Measurements from ENCODE around the gene KCNK10. TPM values are rescaled to one million over a fixed set of nuclear protein-coding genes. Genes with fewer than 3 reads are reported as not detected.
"Not testable (repeated sequence)": the region's sequence is repeated elsewhere in the genome, so short reads cannot be mapped to it uniquely, and the experiment has no call there.

Gene KCNK10
- total and polyA plus RNA-seq, 2 experiments from 2014 or later = not detected

DNA sequence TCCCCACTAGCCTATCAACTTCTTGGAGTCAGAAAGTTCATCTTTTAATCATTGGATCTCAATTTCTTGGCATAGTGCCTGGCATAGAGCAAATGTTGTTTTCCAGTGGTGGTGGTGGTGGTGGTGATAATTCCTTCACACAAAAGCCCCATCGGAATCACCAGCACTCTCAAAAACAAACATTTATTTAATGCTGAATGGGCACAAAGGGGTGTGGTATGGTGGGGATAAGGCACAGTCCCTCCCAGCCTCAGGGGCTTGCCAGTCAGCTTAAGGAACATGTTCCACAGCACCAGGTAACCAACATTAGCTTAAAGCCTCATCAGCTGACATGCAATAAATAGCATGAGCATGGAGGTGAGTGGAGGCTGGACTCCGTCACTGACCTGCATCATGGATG is 56.6 kb downstream of the KCNK10 start:
- Histone ChIP-seq H3K27me3 (replicated peaks; ENCODE audit: insufficient read depth) (no peaks in the 10 kb centered on the region), H3K9ac (no peak overlapping the region), H3K36me3 (ENCODE audit: low read depth) (no peaks in the 10 kb centered on the region), H4K20me1 (ENCODE audit: insufficient read depth) (no peaks in the 10 kb centered on the region), H3K9me3 (ENCODE audit: low read depth) (no peaks in the 10 kb centered on the region), H3K27ac (no peak overlapping the region), H3K79me2 (ENCODE audit: insufficient read depth) (no peaks in the 10 kb centered on the region), H2AFZ (no peak overlapping the region), H3K4me2 (ENCODE audit: unreplicated experiment) (no peak overlapping the region), H3K9me2 (ENCODE audit: insufficient read depth) (no peaks in the 10 kb centered on the region), H3K4me1 (ENCODE audit: insufficient read depth) (no peaks in the 10 kb centered on the region), H3K4me3 (no peak overlapping the region), H3F3A (ENCODE audit: insufficient read depth) (no peaks in the 10 kb centered on the region)
- in situ Hi-C loops (cut with MboI) = no loop called here
- no peak for TF ChIP-seq EZH2phosphoT487 (IDR thresholded peaks at IDR 0.05; ENCODE audit: insufficient read depth, low read depth)
- TF ChIP-seq EZH2 (IDR thresholded peaks at IDR 0.05; ENCODE audit: insufficient read depth, poor library complexity, severe bottlenecking) = no peak
- 40 to 60% methylated on average over 2 of the region's 2 CpGs for WGBS, 2 experiments (ENCODE audit: low coverage in 1 of 2, low lambda C conversion rate in 2 of 2, missing lambda C conversion rate in 2 of 2)
- DNase-seq = no peak

DNA sequence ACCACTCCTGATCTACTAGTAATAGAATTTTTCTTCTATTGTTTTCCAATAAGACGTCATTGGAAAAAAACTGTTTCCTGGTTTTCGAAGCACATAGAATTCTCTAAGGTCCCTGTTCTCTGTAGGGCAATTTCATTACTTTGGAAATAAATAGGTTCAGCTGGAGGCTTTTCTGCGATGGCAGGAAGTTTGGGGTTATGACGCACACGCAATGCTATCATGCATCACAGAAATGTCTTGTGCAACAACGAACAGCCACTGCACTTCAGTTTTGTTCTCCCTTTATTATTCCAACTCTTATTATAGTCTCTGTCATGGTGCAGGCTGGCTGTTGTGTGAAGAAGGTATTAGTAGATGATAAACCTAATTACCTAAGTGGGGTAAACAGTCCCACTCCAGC is 59.0 kb downstream of the KCNK10 start:
- H3F3A ChIP-seq (ENCODE audit: insufficient read depth) = no peaks in the 10 kb centered on the region
- H3K4me2 ChIP-seq (ENCODE audit: unreplicated experiment) = no peak overlapping the region
- no peak overlapping the region for H2AFZ ChIP-seq
- no peaks in the 10 kb centered on the region for H3K4me1 ChIP-seq (ENCODE audit: insufficient read depth)
- in situ Hi-C loops (cut with MboI) = no loop called here
- H3K27me3 ChIP-seq (replicated peaks; ENCODE audit: insufficient read depth) = no peaks in the 10 kb centered on the region
- H3K36me3 ChIP-seq (ENCODE audit: low read depth) = no peaks in the 10 kb centered on the region
- no peaks in the 10 kb centered on the region for H4K20me1 ChIP-seq (ENCODE audit: insufficient read depth)
- TF ChIP-seq EZH2 (IDR thresholded peaks at IDR 0.05; ENCODE audit: insufficient read depth, poor library complexity, severe bottlenecking) (no peak), EZH2phosphoT487 (IDR thresholded peaks at IDR 0.05; ENCODE audit: insufficient read depth, low read depth) (no peak)
- H3K9me2 ChIP-seq (ENCODE audit: insufficient read depth) = no peaks in the 10 kb centered on the region
- 49 to 53% methylated on average over 6 of the region's 6 CpGs for WGBS, 2 experiments (ENCODE audit: low coverage in 1 of 2, low lambda C conversion rate in 2 of 2, missing lambda C conversion rate in 2 of 2)
- no peaks in the 10 kb centered on the region for H3K9me3 ChIP-seq (ENCODE audit: low read depth)
- no peaks in the 10 kb centered on the region for H3K79me2 ChIP-seq (ENCODE audit: insufficient read depth)
- H3K4me3 ChIP-seq = no peak overlapping the region
- H3K9ac ChIP-seq = no peak overlapping the region
- no peak for DNase-seq
- H3K27ac ChIP-seq = no peak overlapping the region

DNA sequence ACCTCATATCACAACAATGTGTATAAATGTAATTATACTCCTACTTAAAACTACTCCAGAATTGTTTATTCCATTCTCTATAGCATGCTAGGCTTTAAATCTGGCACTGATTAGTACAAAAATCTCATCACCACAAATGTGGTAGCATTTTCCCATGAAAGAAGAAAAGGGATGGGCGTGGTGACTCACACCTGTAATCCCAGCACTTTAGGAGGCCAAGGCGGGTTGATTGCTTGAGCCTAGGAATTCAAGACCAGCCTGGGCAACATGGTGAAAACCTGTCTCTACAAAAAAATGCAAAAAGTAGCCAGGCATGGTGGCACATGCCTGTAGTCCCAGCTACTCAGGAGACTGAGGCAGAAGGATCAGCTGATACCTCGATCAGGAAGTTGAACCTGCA is 61.8 kb downstream of the KCNK10 start:
- WGBS, 2 experiments (ENCODE audit: low coverage in 1 of 2, low lambda C conversion rate in 2 of 2, missing lambda C conversion rate in 2 of 2) = 28 to 32% methylated on average over 3 of the region's 3 CpGs
- in situ Hi-C loops (cut with MboI); H3K9me2 ChIP-seq (ENCODE audit: insufficient read depth); H3K9me3 ChIP-seq (ENCODE audit: low read depth); DNase-seq; H3K4me2 ChIP-seq (ENCODE audit: unreplicated experiment); H3K9ac ChIP-seq; H3K36me3 ChIP-seq (ENCODE audit: low read depth); H4K20me1 ChIP-seq (ENCODE audit: insufficient read depth); H3K27me3 ChIP-seq (replicated peaks; ENCODE audit: insufficient read depth); H2AFZ ChIP-seq; H3K79me2 ChIP-seq (ENCODE audit: insufficient read depth); H3K4me1 ChIP-seq (ENCODE audit: insufficient read depth); H3K27ac ChIP-seq; H3K4me3 ChIP-seq; H3F3A ChIP-seq (ENCODE audit: insufficient read depth): not testable (repeated sequence)

- Histone ChIP-seq H3K4me2 (ENCODE audit: unreplicated experiment) (no peak overlapping the region), H3K27ac (no peak overlapping the region), H3K9ac (no peak overlapping the region), H3K9me3 (ENCODE audit: low read depth) (no peaks in the 10 kb centered on the region), H3K36me3 (ENCODE audit: low read depth) (no peaks in the 10 kb centered on the region), H3K9me2 (ENCODE audit: insufficient read depth) (no peaks in the 10 kb centered on the region), H3K79me2 (ENCODE audit: insufficient read depth) (no peaks in the 10 kb centered on the region), H3K4me3 (no peak overlapping the region), H4K20me1 (ENCODE audit: insufficient read depth) (no peaks in the 10 kb centered on the region), H3K4me1 (ENCODE audit: insufficient read depth) (no peaks in the 10 kb centered on the region), H3K27me3 (replicated peaks; ENCODE audit: insufficient read depth) (no peaks in the 10 kb centered on the region), H3F3A (ENCODE audit: insufficient read depth) (no peaks in the 10 kb centered on the region), H2AFZ (no peak overlapping the region)
- in situ Hi-C loops (cut with MboI) = no loop called here
- no peak for DNase-seq
- 28 to 34% methylated on average over 3 to 4 of the region's 4 CpGs for WGBS, 2 experiments (ENCODE audit: low coverage in 1 of 2, low lambda C conversion rate in 2 of 2, missing lambda C conversion rate in 2 of 2)
- no peak for TF ChIP-seq EZH2phosphoT487 (IDR thresholded peaks at IDR 0.05; ENCODE audit: insufficient read depth, low read depth)
- no peak for TF ChIP-seq EZH2 (IDR thresholded peaks at IDR 0.05; ENCODE audit: insufficient read depth, poor library complexity, severe bottlenecking)
Measured at GRCh38 chr14:88258021-88258420, 65.0 kb downstream of the KCNK10 start.

All from GM23248 (cell line).